Tibial artery (tissue), 4 donors: ENCODE measurements around the gene GANAB.

ENCODE experiments used
- DNase-seq, 2 donors: peaks; one replicate each; pipeline ENCODE4 v3.0.0-alpha.2; 2019
- H3K27ac ChIP-seq, 2 donors: fragments of 200-600 bp; sonication (generic) in 1 of 2; 1 replicate in 1 of 2; 2 replicates in 1 of 2; pipeline ENCODE4 v1.5.1; 2018 to 2019; ENCODE audit warnings: mild to moderate bottlenecking in 1 of 2
- H3K27me3 ChIP-seq, 2 donors: fragments of 200-600 bp; sonication (generic) in 1 of 2; one replicate each; pipeline versions ENCODE4 v1.5.1 to v1.6.0; 2016 to 2019
- H3K36me3 ChIP-seq, 3 donors: fragments of 200-600 bp; sonication (generic) in 2 of 3; one replicate each; pipeline ENCODE4 v1.5.1; 2016 to 2019; ENCODE audit warnings: mild to moderate bottlenecking in 2 of 3
- H3K4me1 ChIP-seq, 4 donors: fragments of 200-600 bp; sonication (generic) in 2 of 4; 1 replicate in 3 of 4; 2 replicates in 1 of 4; pipeline ENCODE4 v1.5.1; 2016 to 2019
- H3K4me3 ChIP-seq, 2 donors: fragments of 200-600 bp; sonication (generic) in 1 of 2; 1 replicate in 1 of 2; 2 replicates in 1 of 2; pipeline ENCODE4 v1.5.1; 2018 to 2019; ENCODE audit warnings: mild to moderate bottlenecking in 2 of 2
- H3K9me3 ChIP-seq, 3 donors: fragments of 200-600 bp; sonication (generic) in 1 of 3; one replicate each; pipeline ENCODE4 v1.5.1; 2016 to 2019
- intact Hi-C: fragments of 100-400 bp; cut with DNase I; formaldehyde crosslinking; loops from one replicate; pipeline ENCODE4 v1.15.0; 2023; ENCODE audit warnings: low total_unique reads
- TF ChIP-seq, protein P1 (sequence below), 2 experiments: fragments of 200-600 bp in 1 of 2; fragments of 450-650 bp in 1 of 2; IDR thresholded peaks; one replicate each; pipeline ENCODE4 v1.5.1; 2017 to 2019; ENCODE audit warnings: antibody characterized with exemption in 2 of 2, mild to moderate bottlenecking in 1 of 2, moderate library complexity in 1 of 2

Gene GANAB

GRCh38 chr11:62613291-62613778, 33.1 kb downstream of the GANAB start:
- intact Hi-C loops, result loop anchor here (10.0 kb wide), 1 partner anchor 91 kb away; the partner anchor contains the start of genes BSCL2 and GNG3
- no peaks in the 10 kb centered on the region for H3K27me3 ChIP-seq
- H3K4me3 ChIP-seq, result peak overlapping the region; percentile 85 to 88
- peak overlapping the region; percentile 95 to 98 for H3K27ac ChIP-seq
- TF ChIP-seq, protein P1, sequence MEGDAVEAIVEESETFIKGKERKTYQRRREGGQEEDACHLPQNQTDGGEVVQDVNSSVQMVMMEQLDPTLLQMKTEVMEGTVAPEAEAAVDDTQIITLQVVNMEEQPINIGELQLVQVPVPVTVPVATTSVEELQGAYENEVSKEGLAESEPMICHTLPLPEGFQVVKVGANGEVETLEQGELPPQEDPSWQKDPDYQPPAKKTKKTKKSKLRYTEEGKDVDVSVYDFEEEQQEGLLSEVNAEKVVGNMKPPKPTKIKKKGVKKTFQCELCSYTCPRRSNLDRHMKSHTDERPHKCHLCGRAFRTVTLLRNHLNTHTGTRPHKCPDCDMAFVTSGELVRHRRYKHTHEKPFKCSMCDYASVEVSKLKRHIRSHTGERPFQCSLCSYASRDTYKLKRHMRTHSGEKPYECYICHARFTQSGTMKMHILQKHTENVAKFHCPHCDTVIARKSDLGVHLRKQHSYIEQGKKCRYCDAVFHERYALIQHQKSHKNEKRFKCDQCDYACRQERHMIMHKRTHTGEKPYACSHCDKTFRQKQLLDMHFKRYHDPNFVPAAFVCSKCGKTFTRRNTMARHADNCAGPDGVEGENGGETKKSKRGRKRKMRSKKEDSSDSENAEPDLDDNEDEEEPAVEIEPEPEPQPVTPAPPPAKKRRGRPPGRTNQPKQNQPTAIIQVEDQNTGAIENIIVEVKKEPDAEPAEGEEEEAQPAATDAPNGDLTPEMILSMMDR (IDR thresholded peaks at IDR 0.05), result no peak
- no peaks in the 10 kb centered on the region for H3K9me3 ChIP-seq
- H3K36me3 ChIP-seq, result peaks cover 6 to 57% (median 33%) of the 10 kb centered on the region in 3 donors
- peaks cover 0 to 33% (median 27%) of the 10 kb centered on the region in 4 donors for H3K4me1 ChIP-seq
- no peak for DNase-seq

DNA sequence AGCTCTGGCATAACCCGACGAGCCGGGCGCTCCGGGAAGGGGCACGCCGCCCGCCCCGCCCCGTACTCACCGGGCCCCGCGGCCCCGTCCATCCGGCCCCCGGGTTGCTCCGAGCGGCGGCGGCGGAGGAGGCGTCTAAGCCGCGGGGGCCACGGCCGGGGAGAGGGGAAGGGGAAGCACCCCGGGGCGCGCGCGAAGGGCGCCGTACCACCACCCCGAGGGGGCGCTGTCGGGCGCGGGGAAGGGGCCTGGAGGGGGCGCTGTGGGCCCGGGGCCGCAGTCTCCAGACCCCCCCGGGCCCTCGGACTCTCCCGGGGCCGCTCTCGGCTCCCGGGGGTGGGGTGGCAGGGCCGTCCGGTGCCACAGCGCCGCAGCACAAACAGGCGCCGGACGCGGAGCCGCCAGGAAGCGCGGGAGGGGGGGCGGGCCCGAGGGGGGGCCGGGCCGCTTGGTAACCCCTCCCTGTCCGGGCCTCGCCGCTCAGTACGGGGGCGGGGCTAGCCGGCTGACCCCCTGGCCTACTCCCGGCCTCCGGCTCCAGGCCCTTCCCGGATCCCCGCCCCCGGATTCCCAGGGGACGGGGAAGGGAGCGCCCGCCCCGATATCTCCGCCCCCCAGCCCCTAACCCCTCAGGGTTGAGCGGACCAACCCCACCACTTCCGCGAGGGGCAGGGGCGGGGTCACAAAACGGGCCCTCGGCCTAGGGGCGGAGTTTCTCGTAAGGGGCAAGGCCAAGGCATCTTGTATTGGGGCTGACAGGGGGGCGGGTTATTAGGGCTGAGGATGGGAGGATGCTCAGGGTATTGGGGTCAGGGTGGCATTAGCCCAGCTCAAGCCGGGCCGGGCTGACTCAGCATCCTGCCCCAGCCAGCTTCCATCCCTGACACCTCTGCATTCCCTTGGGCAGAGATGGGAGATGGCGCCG, 33.8 kb downstream of the GANAB start, which contains the start of the genes EML3 and ROM1:
Gene EML3, minus strand, starts transcription at position 410 of the 925 bp plus-strand sequence. Its CDS starts 318 bp downstream, at position 92.
Gene ROM1, plus strand, starts transcription at position 892 of the 925 bp plus-strand sequence. Its CDS starts 25 bp downstream, at position 917.
- TF ChIP-seq, protein P1 (IDR thresholded peaks at IDR 0.05), result peak; percentile 82 to 92
- Histone ChIP-seq H3K9me3 (no peaks in the 10 kb centered on the region), H3K27me3 (no peaks in the 10 kb centered on the region), H3K4me1 (peaks cover 0 to 33% (median 27%) of the 10 kb centered on the region in 4 donors), H3K4me3 (peak within 1 kb of the TSS; percentile 85 to 88), H3K27ac (peak within 1 kb of the TSS; percentile 95 to 98), H3K36me3 (peaks cover 10 to 64% (median 39%) of the 10 kb centered on the region in 3 donors)
- DNase-seq, result peak; percentile 91 to 96
- intact Hi-C loops, result loop anchor here (10.0 kb wide), 1 partner anchor 92 kb away; the partner anchor contains the start of genes BSCL2 and GNG3

DNA sequence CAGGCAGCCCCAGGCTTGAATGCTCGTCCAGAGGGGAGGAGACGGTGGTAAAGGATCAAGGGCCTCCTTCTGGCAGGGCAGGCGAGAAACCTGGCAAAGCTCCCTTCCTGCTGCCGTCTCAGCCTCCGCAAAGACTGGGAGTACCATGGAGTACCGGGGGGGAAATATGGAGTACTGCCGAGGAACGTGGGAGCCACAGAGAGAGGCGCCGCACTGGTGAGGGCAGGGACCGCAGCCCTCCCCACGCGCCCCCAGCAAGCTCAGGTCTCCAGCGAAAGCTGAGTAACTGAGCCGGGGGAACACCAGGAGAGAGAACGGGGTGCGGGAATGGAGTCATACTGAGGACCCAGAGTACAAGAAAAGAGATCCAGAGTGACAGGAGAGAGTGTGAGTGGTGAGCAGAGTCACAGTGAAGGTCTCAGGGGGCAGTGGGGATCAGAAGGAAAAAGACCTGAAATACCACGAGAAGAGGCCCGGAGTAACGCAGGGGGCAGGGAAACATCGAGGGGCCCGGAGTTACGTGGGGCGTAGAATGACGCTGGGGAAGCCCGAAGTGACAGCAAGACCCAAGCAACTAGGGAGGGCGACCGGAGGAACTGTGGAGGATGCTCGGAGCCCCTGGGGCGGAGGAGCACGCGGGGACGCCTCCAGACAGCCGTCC, 34.6 kb downstream of the GANAB start:
- Histone ChIP-seq H3K36me3 (peaks cover 10 to 63% (median 46%) of the 10 kb centered on the region in 3 donors), H3K9me3 (no peaks in the 10 kb centered on the region), H3K4me3 (peak overlapping the region; percentile 85 to 88), H3K27ac (peak overlapping the region; percentile 95 to 98), H3K27me3 (no peaks in the 10 kb centered on the region), H3K4me1 (peaks cover 0 to 33% (median 27%) of the 10 kb centered on the region in 4 donors)
- TF ChIP-seq, protein P1 (IDR thresholded peaks at IDR 0.05), result no peak
- intact Hi-C loops, result loop anchor here (10.0 kb wide), 1 partner anchor 93 kb away; the partner anchor contains the start of genes BSCL2 and GNG3
- peak; percentile 55 to 83 for DNase-seq

- TF ChIP-seq, protein P1 (IDR thresholded peaks at IDR 0.05), result no peak
- no peaks in the 10 kb centered on the region for H3K9me3 ChIP-seq
- intact Hi-C loops, result loop anchor here (10.0 kb wide), 1 partner anchor 94 kb away; the partner anchor contains the start of genes BSCL2 and GNG3
- no peaks in the 10 kb centered on the region for H3K27me3 ChIP-seq
- DNase-seq, result no peak
- H3K4me1 ChIP-seq, result peaks cover 0 to 33% (median 27%) of the 10 kb centered on the region in 4 donors
- H3K36me3 ChIP-seq, result peaks cover 13 to 63% (median 48%) of the 10 kb centered on the region in 3 donors
- H3K27ac ChIP-seq, result peak overlapping the region; percentile 95 to 98
- peak overlapping the region; percentile 85 to 88 for H3K4me3 ChIP-seq
Observed at GRCh38 chr11:62610814-62611704, 35.4 kb downstream of the GANAB start.
